Stimulated activated CD8-positive, alpha-beta memory T cell treated with anti-CD3 and anti-CD28 coated beads, Interleukin-7, amount 100 ng/mL, for 24 hours (primary cell): ENCODE data around the gene ARHGEF2.

ENCODE experiments used
- DNase-seq: peaks from one replicate; pipeline ENCODE4 v3.0.0-alpha.2; 2020; ENCODE audit warnings: low read depth

Gene ARHGEF2

DNA sequence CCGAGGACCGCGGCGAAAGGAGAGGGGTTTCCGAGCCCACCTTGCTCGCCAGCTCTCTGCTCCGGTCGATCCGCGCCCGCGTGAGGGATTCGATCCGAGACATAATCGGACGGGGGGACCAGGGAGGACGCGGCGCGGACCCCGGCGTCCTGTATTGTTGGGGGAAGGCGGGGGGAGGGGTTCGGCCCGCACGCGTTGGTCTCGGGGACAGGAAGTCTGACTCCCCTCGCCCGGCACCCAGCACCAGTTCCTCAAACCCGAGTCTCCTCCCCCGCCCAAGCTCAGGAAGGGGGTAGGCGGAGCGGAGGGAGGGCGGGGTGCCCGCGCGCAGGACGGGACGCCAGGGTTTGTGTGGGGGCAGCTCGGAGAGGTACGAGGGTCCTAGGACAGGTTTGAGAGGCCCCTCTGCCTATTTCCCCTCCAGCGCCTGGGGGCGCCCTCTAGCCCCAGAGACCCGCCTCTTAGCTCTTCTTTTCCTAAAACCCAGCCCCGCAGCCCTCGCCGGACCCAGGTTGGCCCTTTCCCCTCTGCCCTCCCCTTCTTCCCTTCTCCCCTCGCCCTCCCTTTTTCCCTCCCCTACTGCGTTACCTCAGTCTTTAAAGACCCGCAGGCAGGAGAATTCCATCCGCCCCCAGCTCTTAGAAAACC lies at the start of gene ARHGEF2:
ARHGEF2 (minus strand) TSS at position 223 of the 648 bp plus-strand sequence; CDS start at position 103, 120 bp downstream.
- DNase-seq = peak; percentile 71

DNA sequence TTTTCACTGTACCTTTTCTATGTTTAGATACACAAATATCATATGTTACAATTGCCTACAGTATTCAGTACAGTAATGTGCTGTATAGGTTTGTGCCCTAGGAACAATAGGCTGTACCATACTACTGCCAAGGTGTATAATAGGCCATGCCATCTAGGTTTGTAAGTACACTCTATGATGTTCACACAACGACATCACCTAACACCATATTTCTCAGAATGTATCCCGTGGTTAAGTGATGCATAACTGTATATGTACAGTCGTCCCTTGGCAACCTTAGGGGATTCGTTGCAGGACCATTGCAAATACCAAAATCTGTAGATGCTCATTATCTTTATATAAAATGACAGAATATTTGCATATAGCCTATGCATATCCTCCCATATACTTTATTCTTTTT lies 48.2 kb upstream of the ARHGEF2 start:
- DNase-seq = no peak

DNA sequence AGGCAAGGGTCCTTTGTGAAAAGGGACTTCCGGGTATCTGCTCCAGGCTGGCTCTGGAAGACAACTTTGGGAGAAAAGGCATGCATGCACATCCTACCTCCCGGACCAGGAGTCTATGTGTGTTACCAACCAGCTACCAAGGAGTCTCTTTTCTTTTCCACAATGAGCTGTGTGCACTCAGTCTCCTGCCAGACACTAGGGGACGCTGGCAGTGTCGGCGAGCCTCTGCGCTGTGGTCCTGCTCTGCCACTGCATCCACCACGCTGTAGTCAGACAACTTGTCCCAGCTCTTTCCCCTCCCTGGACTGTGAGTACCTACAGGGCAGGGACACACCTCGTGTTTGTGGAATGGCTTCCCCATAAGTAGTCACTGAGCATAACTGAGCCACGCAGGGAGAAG lies 47.5 kb upstream of the ARHGEF2 start:
- peak; percentile 12 for DNase-seq

DNA sequence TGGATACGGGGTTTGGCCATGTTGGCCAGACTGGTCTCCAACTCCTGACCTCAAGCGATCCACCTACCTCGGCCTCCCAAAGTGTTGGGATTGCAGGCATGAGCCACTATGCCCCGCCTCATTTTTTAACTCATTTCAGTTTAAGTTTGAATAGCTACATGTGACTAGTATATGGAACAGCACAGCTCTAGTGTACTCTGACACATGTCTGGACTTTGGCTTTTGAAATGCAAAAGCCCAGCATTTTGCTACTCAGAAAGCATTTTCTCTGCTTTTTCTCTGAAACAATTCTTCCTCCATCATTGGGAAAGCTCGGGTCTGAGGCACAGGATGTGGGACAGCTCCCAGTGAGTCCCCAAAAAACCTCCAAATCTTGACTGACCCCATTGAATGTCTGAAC lies 46.5 kb upstream of the ARHGEF2 start:
- no peak for DNase-seq

DNA sequence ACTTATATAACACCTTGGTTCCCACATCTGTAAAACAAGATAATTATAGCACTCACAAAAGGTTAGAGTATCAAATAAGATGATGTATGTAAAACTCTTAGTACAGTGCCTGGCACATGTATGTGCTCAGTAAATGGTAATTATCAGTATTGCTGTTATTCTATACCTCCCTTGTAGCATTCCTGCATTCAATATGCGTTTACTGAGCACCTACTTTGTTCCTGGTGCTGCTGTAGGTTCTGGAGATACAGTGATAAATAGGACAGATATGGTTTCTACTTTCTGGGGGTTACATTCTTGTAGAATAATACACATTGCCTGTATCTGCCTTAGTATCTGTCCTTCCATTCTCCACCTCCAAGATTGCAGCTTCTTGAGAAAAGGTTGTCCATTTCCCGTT lies 43.6 kb upstream of the ARHGEF2 start:
- no peak for DNase-seq

DNA sequence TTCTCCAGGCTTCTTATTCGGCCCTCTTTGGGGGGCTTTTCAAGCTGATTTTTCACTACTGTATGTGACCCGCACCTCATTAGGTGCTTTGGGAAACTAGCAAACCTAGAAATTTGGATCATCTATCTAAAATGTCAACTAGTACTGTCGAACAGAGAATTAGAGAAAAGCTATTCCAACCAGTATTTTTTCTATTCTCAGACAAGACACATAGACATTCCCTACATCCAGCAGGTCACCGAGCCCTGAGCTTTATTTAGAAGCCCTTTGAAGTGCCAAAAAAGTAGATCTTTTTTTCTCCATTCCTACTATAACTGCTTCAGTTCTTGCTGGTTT lies 42.7 kb upstream of the ARHGEF2 start:
- no peak for DNase-seq

DNA sequence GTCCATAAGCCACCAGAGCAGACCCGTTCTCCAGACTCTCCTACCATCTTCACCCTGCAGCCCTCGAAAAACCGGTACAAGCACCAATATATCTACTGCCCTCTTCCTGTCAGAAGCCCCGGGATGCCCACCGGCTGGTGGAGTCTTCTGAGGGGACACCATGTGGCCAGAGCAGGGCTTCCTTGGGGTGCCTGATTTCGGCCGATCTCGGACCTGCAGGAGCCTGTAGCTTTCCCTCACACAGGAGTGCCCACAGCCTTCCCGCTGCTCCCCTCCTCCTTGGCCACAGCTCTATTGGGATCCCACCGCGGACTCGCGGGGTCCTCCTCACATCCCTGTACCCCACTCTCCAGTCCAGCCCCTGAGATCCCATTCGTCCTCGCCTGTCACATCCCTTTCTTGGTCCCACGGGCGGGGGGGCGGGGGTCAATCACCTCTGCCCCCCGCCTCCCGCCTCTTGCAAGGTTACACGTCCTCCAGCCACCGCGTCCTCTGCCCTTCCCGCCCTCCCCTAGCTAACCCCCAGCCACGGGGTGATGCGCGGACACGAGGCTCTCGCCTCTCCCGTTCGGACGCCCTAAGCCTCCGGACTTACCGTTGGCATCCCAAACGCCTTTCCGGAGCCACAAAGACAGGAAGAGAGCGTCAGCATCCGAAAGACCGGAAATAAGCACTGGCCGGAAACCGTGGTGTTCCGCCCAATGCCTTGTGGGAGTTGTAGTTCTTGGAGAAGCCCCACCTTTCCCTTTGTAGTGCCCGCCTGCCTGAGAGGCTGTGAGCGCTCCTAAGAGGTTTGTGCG lies 42.1 kb upstream of the ARHGEF2 start, which contains the start of gene SSR2:
SSR2 (minus strand) TSS at position 659 of the 800 bp plus-strand sequence. CDS start 784 bp downstream, outside the sequence.
- peak; percentile 62 for DNase-seq

DNA sequence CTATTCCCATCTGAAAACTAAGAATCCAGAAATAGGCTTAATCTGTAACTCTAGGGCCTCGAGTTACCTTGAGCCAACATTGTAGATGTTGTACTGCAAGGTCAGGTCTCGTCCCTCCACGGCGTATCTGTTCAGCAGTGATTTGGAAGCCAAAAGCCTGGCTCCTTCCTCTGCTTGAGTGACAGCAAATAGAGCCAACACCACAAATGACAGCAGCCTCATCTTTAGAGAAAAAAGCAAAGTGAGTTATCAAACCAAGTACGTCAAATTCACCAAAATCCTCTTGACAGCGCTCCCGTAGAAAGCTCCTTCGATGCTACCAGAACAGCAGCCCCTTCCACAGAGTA lies 41.6 kb upstream of the ARHGEF2 start:
- DNase-seq = no peak

DNA sequence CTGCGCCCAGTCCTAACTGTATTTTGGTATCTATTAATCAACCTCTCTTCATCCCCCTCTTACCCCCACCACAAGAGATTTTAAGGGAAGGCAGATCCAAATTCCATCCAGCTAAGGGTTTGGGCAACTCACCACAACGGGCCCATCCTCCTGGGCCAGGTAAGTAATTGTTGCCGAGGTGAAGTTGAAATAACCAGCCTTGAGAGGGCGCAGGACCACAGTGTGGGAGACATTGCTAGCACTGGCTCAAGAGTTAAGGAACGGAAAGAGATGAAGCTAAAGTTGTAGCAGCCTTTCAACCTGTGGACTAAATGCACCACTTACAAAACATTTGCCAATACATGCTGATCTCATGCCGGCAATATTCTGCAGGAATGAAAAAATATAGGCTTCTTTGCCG lies 36.5 kb upstream of the ARHGEF2 start:
- DNase-seq = no peak

DNA sequence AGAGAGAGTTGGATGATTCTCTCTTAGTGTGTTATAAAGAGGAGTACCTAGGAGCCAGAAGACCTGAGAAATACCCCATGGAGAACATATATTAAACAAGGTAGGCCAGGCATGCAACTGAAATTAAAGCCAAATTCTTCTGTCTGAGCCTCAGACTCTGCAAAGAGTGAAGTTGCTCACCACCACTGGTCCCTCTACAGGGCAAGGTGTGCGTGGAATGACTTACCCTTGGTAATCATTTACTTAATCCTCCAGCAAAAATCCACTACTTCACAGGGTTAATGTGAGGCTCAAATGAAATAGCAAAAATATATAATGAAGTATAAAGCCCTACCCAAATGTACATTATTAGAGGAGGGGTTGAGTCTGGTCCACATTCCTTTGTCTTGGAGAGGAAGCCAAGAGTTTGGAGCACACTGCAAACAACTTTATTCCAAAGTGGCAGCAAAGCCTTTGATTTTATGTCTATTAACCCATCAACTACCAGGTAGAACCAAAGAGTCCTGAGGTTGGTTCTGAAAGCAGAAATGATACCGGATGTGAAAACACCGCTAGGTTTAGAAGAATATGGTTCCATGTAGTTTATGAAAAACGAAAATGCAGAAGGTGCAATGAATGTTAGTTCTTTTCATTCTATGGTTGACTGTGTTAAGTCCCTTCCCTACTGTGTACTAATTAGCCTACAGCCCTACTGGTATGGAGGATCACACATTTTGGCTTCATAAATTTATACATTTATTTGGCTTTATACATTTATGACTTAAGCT lies 33.9 kb upstream of the ARHGEF2 start:
- no peak for DNase-seq

DNA sequence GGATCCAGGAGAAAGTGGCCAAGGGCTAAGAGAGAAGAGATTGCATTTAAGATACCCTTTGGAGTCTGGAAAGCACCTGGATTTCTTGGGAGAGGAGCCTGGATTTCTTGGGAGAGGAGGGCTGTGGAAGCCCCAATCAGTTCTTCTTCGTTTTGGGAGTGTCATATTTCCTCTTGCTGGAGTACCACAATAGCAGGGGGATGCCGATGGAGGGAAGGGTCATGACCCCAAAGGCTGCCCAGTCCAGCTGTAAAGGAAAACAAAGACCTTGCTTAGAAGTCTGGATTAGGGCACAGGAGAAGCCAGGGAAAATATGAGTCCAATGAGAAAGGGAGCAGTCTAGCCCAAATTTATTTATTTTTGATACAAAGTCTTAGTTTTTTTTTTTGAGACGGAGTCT lies 31.1 kb upstream of the ARHGEF2 start:
- no peak for DNase-seq

DNA sequence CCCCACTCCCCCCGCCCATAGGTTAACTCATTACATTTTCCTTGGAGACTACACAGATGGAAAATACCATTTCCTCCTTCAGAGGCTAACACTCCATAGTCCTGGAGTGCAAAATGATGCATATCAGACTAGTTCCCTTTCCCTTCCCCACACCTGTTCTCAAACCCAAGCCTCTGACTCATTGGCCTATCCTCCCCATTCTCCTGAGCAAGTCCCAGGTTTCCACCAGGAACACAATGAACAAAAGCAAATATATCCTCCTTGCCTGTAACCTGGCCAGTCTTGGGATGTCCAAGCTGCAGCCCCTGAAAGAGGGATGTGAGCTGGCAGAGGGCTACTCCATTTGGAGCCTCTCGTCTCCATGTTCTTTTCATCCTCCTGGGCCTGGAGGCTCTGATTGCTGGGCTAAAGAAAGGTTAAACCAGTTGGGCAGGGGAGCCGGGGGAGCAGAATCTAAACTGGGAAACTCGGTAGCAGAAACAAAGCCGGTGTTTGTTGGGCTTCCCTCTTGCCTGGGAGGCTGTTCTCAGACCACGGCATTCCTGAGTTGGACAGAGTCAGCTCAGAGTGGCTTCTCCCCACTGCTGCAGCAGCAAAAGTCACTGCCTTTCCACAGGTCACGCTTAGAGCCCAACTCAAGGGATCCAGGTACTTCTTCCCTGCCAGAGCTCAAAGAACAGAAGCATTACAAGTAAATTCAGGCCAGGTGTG lies 28.5 kb upstream of the ARHGEF2 start:
- DNase-seq = no peak

DNA sequence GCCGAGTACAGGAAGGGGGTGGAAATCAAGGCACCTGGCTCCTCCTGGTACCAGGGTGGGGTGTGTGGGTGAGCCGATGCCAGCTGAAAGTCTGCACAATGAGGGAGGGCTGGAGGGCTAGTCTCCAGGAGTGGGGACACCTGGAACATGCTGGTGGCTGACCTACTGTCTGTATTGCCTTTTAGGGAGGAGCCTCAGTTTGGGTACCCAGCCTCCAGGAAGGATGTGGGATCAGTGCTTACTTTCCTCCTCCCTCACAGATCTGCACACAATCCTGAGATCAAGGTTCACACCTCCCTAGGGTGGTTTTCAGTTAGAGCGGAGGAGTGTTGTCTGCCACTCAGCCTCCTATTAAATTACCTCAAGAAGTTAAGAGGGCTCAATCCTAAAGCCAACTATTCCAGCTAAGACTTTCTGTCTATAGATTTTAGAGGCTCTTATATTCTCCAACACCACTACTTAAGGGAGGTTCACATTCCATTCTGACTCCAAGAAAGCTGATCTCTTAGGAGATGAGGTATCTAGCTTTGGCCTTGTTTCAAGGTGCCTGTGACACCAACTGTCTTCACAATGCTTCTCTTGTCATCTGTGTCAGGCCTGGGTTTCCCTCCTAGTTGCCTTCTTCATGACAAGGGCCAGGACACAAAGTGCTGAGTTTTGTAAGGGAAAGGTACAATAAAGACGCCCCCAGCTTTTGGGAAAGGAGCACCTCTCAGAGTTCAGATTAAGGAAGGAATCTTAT lies 26.7 kb upstream of the ARHGEF2 start:
- DNase-seq = no peak

DNA sequence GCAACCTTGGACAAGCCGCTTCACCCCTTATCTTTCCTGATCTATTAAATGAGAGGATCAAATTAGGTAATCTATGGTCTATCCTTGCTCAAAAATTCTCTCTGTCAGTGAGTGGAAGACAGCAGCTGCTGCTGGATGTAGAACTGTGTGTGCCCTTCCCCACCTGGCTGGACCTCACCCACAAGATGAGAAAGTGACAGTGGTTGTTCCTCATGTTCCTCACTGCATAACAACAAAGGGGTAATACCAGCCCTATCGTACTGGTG lies 25.5 kb upstream of the ARHGEF2 start:
- DNase-seq = no peak

DNA sequence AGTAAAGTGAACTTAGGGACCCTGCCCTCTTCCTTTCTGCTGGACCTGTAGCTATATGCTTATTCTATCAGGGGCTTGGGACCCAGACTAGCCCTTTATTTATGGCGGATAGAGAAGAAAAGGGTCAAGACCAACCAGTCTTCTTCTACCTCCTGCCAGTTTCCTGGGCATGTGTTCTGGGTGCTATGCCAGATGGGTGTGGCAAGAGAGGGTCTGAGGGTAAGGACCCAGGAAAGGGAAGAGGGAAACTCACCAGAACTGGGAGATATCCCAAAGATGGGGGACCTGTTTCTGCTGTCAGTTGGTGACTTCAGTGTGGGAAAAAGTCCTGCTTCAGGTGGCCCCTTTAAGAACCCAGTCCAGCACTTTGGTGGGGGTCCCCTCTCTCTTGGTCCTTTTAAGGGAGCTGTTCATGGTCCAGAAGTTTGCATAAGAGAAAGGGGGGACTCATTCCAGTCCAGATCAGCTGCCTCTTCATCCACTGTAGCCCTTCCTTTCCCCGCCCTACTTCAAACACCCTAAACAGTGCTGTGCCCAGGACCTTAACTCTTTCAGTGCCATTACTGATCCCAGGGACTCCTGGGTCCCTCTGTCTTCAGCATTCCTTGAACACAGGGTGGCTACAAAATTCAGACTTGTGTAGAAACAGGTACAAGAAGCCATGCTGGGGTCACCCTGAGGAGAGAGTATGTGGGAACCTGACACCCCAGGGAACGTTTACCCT lies 24.0 kb upstream of the ARHGEF2 start:
- DNase-seq = no peak

DNA sequence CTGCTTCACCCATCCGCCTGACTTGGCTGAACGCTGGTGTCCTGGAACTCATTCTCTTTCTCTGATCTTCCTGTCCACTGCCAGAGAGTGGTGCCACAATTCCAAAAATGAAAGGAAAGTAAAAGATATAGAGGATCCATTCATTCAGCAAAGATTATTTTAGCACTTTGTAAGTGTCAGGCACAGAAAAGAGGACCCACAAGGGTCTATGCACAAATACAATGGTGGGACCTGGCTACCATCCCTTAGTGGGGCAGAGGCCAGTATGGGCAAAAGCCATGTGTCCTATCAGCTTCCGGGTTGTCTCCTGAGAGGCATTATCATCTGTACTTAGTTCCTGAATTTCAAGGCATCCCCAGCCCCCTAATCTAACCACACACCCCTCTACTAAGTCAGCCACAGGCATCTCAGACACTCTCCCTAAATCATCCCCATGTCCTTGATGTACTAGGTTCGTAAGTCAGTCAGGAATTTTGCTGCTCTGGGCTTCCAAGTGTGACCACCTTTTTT lies 23.4 kb upstream of the ARHGEF2 start:
- no peak for DNase-seq

DNA sequence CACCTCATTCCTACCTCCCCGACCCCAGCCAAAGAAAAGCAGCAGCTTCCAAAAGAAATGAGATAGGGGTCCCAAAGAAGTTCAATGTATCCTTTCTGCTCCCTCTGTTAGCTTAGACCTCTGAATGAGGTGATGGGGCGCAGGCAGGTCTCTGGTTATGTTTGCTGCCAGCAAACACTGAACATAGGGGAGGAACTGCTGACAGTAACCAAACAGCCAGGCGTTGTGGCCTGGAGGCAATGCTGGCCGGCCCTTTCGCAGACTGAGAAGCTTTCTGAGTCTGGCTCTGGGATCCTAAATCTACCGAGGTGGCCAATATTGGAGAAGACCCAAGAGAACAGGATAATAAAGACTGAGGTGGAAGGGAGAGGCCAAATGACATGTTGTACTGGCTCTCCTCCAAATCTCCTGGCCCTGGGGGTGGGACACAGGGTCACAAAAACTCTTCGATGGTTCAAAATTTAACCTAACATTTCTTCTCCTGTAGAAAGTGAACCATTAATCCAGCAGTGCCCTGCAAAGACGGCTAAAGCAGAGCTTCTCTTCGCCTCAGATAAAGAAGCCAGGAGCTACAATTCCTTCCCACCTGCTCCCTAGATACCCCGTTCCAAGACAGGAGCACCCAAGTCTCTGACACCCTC lies 22.8 kb upstream of the ARHGEF2 start:
- DNase-seq = no peak

DNA sequence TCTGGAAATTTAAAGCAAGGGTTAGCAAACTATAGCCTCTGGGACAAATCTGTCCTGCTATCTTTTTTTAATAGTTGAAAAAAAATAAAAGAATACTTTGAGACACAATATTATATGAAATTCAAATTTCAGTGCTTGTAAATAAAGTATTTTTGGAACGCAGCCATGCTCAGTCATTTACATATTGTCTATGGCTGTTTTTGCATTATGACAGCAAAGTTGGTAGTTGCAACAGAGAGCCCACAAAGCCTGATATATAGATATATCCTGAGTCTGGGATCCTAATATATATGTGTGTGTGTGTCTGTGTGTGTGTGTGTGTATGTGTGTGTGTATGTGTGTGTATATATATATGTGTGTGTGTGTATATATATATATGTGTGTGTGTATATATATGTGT lies 21.6 kb upstream of the ARHGEF2 start:
- DNase-seq = no peak

DNA sequence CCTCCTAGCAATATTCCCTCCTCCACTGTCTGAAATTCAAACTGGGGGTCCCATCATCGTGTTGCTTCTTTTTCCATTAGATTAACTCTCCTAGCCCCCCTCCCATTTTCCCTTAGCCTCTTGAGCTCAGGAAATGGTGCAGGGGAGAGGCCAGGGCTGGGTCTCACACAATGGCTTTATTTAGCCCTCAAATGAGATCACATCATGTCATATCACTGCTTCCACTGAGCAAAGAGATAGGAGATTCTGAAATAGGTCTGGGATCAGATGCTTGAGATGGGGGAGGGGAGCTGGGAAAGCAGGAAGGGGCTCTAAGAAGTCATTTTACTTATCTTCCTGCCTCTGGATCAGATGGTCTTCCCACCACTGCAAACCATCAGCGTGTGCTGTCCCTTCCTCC lies 17.8 kb upstream of the ARHGEF2 start:
- DNase-seq = no peak

DNA sequence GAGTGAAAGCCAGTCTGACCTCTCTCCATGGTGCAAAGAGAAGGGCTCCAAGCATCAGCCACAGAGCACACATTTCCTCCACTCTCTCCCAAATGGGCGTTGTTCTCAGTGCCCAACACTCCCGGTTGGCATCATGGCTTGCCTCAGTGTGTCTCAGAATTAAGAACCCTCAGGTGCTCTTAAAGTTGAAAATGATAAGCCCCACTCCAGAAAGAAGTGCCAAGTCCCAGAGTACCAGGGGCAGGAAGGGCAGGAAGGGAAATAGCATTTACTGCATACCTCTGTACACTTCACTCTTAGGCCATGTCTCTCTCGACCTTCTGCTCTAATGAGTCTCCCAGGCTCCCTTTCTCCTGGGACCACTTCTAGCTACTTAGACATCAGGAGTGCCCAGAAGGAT lies 15.2 kb upstream of the ARHGEF2 start:
- no peak for DNase-seq
